Loucy (cell line): Measurements from ENCODE around the gene RPS3.

Experiments used
- EZH2phosphoT487 ChIP-seq: fragments of 200-600 bp; IDR thresholded peaks from 2 replicates; pipeline ENCODE4 v1.6.1; 2018; ENCODE audit warnings: antibody characterized with exemption, mild to moderate bottlenecking, moderate library complexity, borderline replicate concordance
- TF ChIP-seq, protein P1 (sequence below): fragments of 200-600 bp; sonication (generic); conservative IDR thresholded peaks from 2 replicates; pipeline ENCODE4 v1.5.1; 2014; ENCODE audit warnings: mild to moderate bottlenecking, antibody characterized with exemption, low read length

DNA sequence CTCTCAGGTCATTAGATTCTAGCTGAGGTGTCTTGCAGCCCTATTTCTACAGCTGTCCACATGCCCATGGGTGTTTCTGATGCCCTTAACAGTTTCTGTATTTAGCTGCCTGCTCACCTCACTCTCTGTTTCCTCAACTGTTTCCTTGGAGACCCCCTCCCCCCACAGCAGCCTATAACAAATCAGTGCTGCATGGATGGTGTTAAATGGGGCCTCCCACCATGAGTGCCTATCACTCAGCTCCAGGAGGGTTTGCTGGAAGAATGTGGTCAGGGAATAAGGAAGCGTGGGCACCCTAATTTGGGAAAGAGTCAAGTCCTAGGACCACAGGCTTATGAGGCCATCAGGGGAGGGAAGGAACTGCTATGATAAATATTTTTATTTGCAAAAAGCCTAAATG, 25.1 kb downstream of the RPS3 start:
- TF ChIP-seq, protein P1, sequence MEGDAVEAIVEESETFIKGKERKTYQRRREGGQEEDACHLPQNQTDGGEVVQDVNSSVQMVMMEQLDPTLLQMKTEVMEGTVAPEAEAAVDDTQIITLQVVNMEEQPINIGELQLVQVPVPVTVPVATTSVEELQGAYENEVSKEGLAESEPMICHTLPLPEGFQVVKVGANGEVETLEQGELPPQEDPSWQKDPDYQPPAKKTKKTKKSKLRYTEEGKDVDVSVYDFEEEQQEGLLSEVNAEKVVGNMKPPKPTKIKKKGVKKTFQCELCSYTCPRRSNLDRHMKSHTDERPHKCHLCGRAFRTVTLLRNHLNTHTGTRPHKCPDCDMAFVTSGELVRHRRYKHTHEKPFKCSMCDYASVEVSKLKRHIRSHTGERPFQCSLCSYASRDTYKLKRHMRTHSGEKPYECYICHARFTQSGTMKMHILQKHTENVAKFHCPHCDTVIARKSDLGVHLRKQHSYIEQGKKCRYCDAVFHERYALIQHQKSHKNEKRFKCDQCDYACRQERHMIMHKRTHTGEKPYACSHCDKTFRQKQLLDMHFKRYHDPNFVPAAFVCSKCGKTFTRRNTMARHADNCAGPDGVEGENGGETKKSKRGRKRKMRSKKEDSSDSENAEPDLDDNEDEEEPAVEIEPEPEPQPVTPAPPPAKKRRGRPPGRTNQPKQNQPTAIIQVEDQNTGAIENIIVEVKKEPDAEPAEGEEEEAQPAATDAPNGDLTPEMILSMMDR = no peak
- TF ChIP-seq EZH2phosphoT487 = no peak
